HEK293 (cell line): ENCODE measurements around the gene RASA3.

Experiments used
- CTCF ChIP-seq: fragments of 450-650 bp; formaldehyde crosslinking; IDR thresholded peaks from 2 replicates; pipeline ENCODE4 v1.5.1; 2016; ENCODE audit warnings: missing biosample characterization, missing genetic modification characterization
- HOXD13 ChIP-seq: sonication (generic); formaldehyde crosslinking; IDR thresholded peaks from 2 replicates; pipeline ENCODE4 v1.8.0; 2022; ENCODE audit warnings: missing genetic modification reagents, borderline replicate concordance
- MZF1 ChIP-seq: fragments of 450-650 bp; formaldehyde crosslinking; IDR thresholded peaks from 2 replicates; pipeline ENCODE4 v1.5.1; 2017; ENCODE audit warnings: missing biosample characterization, missing genetic modification characterization, borderline replicate concordance
- TSHZ1 ChIP-seq: fragments of 450-650 bp; formaldehyde crosslinking; IDR thresholded peaks from 2 replicates; pipeline ENCODE4 v1.5.1; 2016; ENCODE audit warnings: missing biosample characterization, missing genetic modification characterization, borderline replicate concordance
- ZBTB44 ChIP-seq: fragments of 450-650 bp; IDR thresholded peaks from 2 replicates; pipeline ENCODE4 v1.5.1; 2018; ENCODE audit warnings: missing biosample characterization, mild to moderate bottlenecking, missing genetic modification characterization
- ZIC2 ChIP-seq: fragments of 450-650 bp; formaldehyde crosslinking; IDR thresholded peaks from 2 replicates; pipeline ENCODE4 v1.5.1; 2016; ENCODE audit warnings: missing biosample characterization, missing genetic modification characterization
- ZNF274 ChIP-seq, 2 experiments: fragments of 200-500 bp in 1 of 2; fragments of 450-650 bp in 1 of 2; sonication (Bioruptor generic) in 1 of 2; formaldehyde crosslinking in 1 of 2; IDR thresholded peaks; 2 replicates each; pipeline versions ENCODE4 v1.5.1 to v1.6.1; 2014 to 2016; ENCODE audit warnings: borderline replicate concordance in 1 of 2, inconsistent platforms in 1 of 2, low read length in 1 of 2, missing biosample characterization in 1 of 2, missing genetic modification characterization in 1 of 2
- ZNF280C ChIP-seq: fragments of 450-650 bp; formaldehyde crosslinking; IDR thresholded peaks from 2 replicates; pipeline ENCODE4 v1.5.1; 2016; ENCODE audit warnings: missing biosample characterization, missing genetic modification characterization
- ZNF544 ChIP-seq: fragments of 450-650 bp; formaldehyde crosslinking; IDR thresholded peaks from 2 replicates; pipeline ENCODE4 v1.5.0; 2017; ENCODE audit warnings: missing biosample characterization, missing genetic modification characterization
- ZNF670 ChIP-seq: fragments of 450-650 bp; formaldehyde crosslinking; IDR thresholded peaks from 2 replicates; pipeline ENCODE4 v1.5.1; 2016; ENCODE audit warnings: missing biosample characterization, missing genetic modification characterization, low read depth
- ZNF692 ChIP-seq: fragments of 450-650 bp; formaldehyde crosslinking; IDR thresholded peaks from 2 replicates; pipeline ENCODE4 v1.5.1; 2016; ENCODE audit warnings: missing biosample characterization, missing genetic modification characterization
- ZNF76 ChIP-seq: fragments of 450-650 bp; formaldehyde crosslinking; IDR thresholded peaks from 2 replicates; pipeline ENCODE4; 2016; ENCODE audit warnings: low read depth, missing biosample characterization, missing genetic modification characterization, borderline replicate concordance

GRCh38 chr13:114115191-114115671 is 17.2 kb downstream of the RASA3 start:
- TF ChIP-seq CTCF (tag by site-specific recombination) (no peak), TSHZ1 (tag by site-specific recombination) (no peak), ZNF76 (tag by site-specific recombination) (no peak), HOXD13 (CRISPR knock-in tag) (no peak), MZF1 (tag by site-specific recombination) (no peak), ZNF274 (IDR thresholded peaks at IDR 0.05; ENCODE audit: low read length) (no peak), ZNF274 (tag by site-specific recombination; IDR thresholded peaks at IDR 0.05; ENCODE audit: borderline replicate concordance) (no peak), ZNF544 (no peak), ZBTB44 (tag by site-specific recombination) (no peak), ZNF670 (no peak), ZNF692 (tag by site-specific recombination) (no peak), ZIC2 (no peak), ZNF280C (tag by site-specific recombination) (no peak)
